Activated T-helper 2 cell treated with anti-CD3 and anti-CD28 coated beads, Interferon-gamma antibody, Interleukin-2, Interleukin-4, amounts not matched to agents 10 μg/mL and 5 μg/mL and 100 μg/mL, durations not matched to agents 14 hours and 24 hours and 36 hours (primary cell): ENCODE measurements around the gene HAGHL. TPM values are rescaled to one million over a fixed set of nuclear protein-coding genes. Genes with fewer than 3 reads are reported as not detected.

ENCODE experiments used
- DNase-seq: peaks from one replicate; pipeline ENCODE4 v3.0.0; 2021; ENCODE audit warnings: low spot score
- H3K27ac Mint-ChIP-seq: one replicate; pipeline ENCODE4 v1.8.0; 2021; ENCODE audit warnings: mixed read lengths
- H3K27me3 Mint-ChIP-seq: one replicate; pipeline ENCODE4 v1.8.0; 2021; ENCODE audit warnings: low read depth, mixed read lengths
- H3K36me3 Mint-ChIP-seq: one replicate; pipeline ENCODE4 v1.8.0; 2021; ENCODE audit warnings: low read depth, mixed read lengths
- H3K4me1 Mint-ChIP-seq: one replicate; pipeline ENCODE4 v1.8.0; 2021; ENCODE audit warnings: low read depth, mixed read lengths
- H3K4me3 Mint-ChIP-seq: one replicate; pipeline ENCODE4 v1.8.0; 2021; ENCODE audit warnings: low read depth, mild to moderate bottlenecking, moderate library complexity, mixed read lengths
- H3K9me3 Mint-ChIP-seq: one replicate; pipeline ENCODE4 v1.8.0; 2021; ENCODE audit warnings: mixed read lengths
- intact Hi-C: fragments of 100-400 bp; cut with micrococcal nuclease; formaldehyde crosslinking; loops from one replicate; pipeline ENCODE4 v1.15.1; 2023
- total RNA-seq: library from RNA; stranded (reverse); gene quantifications from 2 replicates; pipeline ENCODE4 v1.2.3, GENCODE V29; 2022

Gene HAGHL
- total RNA-seq, 1 donor from 2014 or later = 18.5 TPM

DNA sequence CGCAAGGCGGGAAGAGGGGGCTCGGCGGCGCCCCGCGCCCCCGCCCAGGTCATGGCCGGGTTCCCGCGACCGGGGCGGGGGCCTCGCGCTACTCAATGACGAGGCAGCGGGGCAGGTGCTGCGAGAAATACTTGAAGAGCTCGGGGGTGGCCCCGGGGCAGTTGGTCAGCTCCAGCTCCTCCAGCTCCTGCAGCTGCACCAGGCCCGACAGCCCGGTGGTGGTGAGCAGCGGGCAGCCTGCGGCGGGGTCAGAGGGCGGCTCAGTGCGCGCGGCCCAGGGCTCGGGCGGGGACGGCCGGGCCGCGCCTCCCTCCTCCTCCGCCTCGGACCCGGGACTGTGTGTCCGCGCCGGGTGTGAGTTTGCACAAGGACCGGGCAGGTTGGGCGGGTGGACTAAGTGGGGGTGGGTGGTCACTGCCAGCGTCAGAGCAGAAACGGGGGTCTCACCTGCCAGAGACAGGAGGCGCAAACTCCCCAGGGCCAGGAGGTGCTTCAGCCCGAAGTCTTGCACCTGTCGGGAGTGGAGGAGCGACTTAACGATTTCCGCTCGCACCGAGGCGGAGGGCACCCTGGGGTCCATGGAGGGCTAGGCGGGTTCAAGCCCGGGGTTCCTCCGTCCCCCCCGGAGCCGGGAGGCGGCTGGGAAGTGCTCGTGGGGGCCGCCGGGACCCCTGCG lies 32.6 kb upstream of the HAGHL start:
- peaks cover 15% of the 10 kb centered on the region for H3K27me3 Mint-ChIP-seq
- DNase-seq = no peak
- H3K9me3 Mint-ChIP-seq = no peaks in the 10 kb centered on the region
- peaks cover 6% of the 10 kb centered on the region for H3K36me3 Mint-ChIP-seq
- intact Hi-C loops = no loop called here
- peaks cover 8% of the 10 kb centered on the region for H3K4me1 Mint-ChIP-seq
- peak overlapping the region; percentile 51 for H3K4me3 Mint-ChIP-seq
- no peak overlapping the region for H3K27ac Mint-ChIP-seq

DNA sequence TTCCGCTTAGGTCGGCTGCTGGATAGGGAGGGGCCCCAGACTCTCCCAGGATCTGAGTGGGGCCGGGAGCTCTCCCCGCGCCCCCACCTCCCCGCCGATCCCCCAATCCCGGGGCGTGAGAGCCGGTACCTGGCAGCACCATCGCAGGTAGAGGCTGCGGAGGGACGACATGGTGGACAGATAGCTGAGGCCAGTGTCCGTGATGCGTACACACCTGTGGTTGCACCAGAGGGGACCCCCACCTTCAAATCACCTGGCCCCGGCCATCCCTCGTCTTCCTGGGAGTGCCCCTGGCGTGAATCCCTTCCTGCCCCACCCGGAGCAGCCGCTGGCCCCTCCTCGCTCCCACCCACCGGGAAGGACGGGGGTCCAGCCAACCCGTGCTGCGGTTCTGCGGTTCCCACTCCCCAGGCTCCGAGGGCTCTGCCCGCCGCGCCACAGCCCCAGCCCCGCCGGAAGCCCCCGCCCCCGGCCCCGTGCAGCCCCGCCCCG lies 32.0 kb upstream of the HAGHL start:
- Mint-ChIP-seq H3K36me3 (peaks cover 6% of the 10 kb centered on the region), H3K4me3 (no peak overlapping the region), H3K27me3 (peaks cover 15% of the 10 kb centered on the region), H3K27ac (no peak overlapping the region), H3K4me1 (peaks cover 6% of the 10 kb centered on the region), H3K9me3 (no peaks in the 10 kb centered on the region)
- intact Hi-C loops = no loop called here
- DNase-seq = no peak

DNA sequence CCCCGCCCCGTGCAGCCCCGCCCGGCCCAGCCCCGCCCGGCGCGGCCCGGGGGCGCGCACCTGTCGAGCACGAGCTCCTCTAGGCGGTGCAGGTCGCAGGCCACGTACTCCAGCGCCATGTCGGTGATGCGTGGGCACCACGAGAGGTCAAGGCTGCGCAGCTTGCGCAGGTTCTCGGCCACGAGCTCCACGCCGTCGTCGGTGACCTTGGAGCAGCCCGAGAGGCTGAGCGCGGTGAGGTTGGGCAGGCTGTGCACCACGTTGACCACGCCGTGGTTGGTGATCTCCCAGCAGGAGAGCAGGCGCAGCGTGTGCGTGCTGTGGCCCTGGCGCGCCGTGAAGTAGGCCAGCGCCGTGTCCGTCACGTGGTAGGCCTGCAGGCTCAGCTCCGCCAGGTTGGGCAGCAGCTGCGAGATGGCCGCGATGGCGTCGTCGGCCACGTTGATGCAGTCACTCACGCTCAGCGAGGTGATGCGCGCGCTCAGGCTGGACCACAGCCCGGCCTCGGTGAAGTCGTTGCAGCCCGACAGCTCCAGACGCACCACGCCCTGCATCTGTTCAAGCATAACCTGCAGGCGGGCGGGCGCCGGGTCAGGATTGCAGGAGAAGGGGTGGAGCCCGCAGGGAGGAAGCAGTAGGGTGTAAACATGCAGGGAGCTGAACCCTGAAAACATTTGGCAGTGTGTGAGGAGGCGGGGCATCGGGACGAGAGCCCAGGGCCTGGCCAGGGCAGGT lies 31.4 kb upstream of the HAGHL start:
- peaks cover 6% of the 10 kb centered on the region for H3K4me1 Mint-ChIP-seq

DNA sequence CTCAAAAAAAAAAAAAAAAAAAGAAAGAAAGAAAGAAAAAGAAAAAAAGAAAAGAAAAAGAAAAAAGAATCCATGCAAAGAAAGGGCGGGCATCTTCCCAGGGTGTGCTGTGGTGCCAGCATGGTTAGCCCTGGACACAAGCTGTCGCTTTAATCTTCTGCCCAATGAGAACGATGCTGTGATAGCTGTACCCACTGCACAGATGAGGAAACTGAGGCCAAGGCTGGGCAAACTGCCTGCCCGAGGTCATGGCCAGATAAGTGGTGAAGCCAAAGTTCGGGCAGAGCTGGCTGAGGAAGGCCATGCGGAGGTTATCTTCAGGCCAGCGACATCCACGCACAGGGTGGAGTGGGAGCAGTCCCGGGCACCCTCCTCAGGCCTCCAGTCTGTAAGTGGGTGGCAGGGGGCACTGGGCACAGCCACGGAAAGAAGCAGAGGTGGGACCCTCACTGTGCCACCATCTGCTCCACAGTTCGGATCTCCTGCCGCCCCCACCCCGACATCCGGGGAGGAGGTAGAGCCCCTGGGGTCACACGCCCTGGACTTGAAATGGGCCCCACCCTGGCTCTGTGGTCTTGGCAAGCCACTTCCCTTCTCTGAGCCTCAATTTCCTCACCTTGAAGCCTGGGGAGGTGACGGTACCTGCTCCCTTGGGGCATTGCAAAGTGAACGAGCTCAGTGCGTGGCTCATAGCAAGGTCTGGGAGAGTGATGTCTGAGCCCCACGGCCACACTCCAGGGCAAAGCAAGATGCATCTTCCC lies 27.8 kb upstream of the HAGHL start:
- Mint-ChIP-seq H3K27me3 (peaks cover 13% of the 10 kb centered on the region), H3K4me3 (no peak overlapping the region), H3K9me3 (no peaks in the 10 kb centered on the region), H3K4me1 (peaks cover 6% of the 10 kb centered on the region), H3K27ac (no peak overlapping the region), H3K36me3 (no peaks in the 10 kb centered on the region)
- no peak for DNase-seq
- intact Hi-C loops = no loop called here

More for the DNA sequence above, 31.4 kb upstream of the HAGHL start:
- Mint-ChIP-seq H3K36me3 (peaks cover 3% of the 10 kb centered on the region), H3K27ac (peak overlapping the region; percentile 46), H3K9me3 (no peaks in the 10 kb centered on the region), H3K27me3 (peaks cover 15% of the 10 kb centered on the region), H3K4me3 (peak overlapping the region; percentile 76)
- intact Hi-C loops = no loop called here
- peak; percentile 67 for DNase-seq

DNA sequence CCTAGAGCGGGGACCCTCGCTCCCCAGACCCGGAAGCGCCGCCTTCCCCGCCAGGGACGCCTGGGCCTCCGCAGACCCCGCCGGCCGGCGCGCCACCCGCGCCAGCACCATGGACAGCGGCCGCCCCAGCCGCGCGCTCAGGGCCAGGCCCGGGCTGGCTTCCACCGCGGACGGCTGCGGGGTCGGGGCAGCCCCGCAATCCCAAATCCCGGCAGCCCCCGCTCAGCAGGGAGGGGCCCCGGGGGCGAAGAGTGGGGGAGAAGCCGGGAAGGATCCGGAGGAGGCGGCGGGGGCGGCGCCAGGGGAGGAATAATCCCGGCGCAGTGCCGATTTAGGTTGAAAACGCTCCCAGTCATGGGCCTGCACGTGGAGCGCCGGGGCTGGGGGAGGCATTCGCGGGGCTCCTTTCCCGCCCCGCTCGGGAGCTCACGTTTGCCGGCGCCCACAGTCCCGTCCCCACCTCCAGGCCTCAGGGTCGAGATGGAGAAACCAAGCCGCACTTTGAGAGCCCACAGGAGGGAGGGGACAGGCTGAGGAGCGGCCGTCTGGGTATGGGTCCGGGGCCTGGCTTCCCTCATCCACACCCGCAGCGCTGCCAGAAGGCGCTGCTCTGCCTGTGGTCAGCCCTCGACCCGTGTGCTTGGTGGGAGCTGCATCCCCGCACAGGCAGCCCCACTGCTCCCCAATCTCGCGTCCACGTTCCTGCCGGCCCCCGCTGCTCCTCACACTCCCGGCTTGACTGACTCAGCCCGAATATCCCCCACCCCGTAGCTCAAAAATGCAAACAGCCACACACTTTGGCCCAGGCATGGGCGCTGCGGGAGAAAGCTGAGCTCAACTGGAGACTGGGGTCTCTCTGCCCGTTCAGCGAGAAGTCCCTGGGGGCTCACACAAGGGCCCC lies 26.0 kb upstream of the HAGHL start:
- no peaks in the 10 kb centered on the region for H3K4me1 Mint-ChIP-seq
- no peak overlapping the region for H3K4me3 Mint-ChIP-seq
- intact Hi-C loops = no loop called here
- H3K36me3 Mint-ChIP-seq = no peaks in the 10 kb centered on the region
- peak; percentile 38 for DNase-seq
- H3K9me3 Mint-ChIP-seq = no peaks in the 10 kb centered on the region
- peaks cover 13% of the 10 kb centered on the region for H3K27me3 Mint-ChIP-seq
- no peak overlapping the region for H3K27ac Mint-ChIP-seq

DNA sequence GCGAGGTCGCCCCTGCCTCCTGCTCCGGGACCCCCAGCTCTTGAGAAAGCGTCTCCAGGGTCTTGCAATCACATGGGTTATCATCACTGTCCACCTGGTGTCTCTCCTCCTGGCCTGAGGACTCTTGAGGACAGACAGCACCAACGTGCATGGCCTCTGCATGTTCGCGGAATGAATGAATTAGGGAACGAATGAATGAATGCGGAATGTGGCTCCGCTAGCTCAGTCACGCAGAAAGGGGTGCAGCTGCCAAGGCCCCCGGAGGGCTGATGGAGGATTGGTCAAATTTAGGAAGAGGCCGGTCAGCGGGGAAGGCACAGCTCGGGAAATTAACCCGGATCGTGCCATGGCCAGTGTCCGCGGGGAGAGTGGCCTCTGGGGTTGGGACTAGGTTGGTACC lies 24.6 kb upstream of the HAGHL start:
- H3K27ac Mint-ChIP-seq = no peak overlapping the region
- intact Hi-C loops = no loop called here
- H3K36me3 Mint-ChIP-seq = no peaks in the 10 kb centered on the region
- H3K4me3 Mint-ChIP-seq = no peak overlapping the region
- H3K4me1 Mint-ChIP-seq = no peaks in the 10 kb centered on the region
- no peak for DNase-seq
- H3K27me3 Mint-ChIP-seq = peaks cover 22% of the 10 kb centered on the region
- no peaks in the 10 kb centered on the region for H3K9me3 Mint-ChIP-seq

DNA sequence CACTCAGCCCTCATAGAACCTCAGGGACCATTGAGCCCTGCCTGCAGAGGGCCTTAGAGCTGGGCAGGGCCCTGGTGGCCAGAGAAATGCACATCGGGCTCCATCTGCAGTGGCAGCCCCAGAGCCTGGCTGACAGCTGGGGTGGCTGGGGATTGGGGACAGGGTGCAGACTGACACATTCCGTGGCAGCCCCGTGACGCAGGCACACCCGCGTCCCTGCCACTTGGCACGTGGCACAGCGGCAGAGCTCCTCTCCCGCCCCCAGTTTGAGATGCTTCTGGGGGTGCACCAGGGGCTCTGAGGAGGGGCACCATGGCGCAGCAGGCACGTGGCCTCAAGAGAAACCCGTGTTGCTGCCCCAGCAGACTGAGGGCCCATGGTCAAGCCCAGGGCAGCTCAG lies 23.5 kb upstream of the HAGHL start:
- no peak for DNase-seq
- intact Hi-C loops = no loop called here
- Mint-ChIP-seq H3K4me3 (no peak overlapping the region), H3K9me3 (no peaks in the 10 kb centered on the region), H3K4me1 (no peaks in the 10 kb centered on the region), H3K27me3 (peaks cover 30% of the 10 kb centered on the region), H3K36me3 (no peaks in the 10 kb centered on the region), H3K27ac (no peak overlapping the region)

DNA sequence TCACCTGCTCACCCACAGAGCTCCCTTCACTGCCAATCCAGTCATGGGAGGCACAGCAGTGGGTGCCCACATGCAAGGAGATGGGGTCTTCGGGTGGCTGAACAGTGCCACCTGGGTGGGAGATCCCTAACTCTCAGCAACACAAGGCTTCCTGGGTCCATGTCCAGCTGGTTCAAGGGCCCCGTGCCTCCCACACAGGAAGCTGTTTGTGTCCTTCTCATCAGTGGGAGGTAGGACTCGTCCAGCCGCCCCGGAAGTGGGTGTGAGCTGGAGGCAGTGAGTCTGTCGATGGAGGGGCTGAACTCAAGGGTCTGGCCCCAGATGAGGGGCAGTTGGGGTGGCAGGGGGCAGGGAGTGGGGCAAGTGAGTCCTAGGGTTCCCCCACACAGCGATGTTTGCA lies 22.9 kb upstream of the HAGHL start:
- Mint-ChIP-seq H3K4me3 (no peak overlapping the region), H3K27me3 (peaks cover 35% of the 10 kb centered on the region), H3K27ac (no peak overlapping the region), H3K9me3 (no peaks in the 10 kb centered on the region), H3K36me3 (no peaks in the 10 kb centered on the region), H3K4me1 (no peaks in the 10 kb centered on the region)
- intact Hi-C loops = no loop called here
- DNase-seq = no peak

DNA sequence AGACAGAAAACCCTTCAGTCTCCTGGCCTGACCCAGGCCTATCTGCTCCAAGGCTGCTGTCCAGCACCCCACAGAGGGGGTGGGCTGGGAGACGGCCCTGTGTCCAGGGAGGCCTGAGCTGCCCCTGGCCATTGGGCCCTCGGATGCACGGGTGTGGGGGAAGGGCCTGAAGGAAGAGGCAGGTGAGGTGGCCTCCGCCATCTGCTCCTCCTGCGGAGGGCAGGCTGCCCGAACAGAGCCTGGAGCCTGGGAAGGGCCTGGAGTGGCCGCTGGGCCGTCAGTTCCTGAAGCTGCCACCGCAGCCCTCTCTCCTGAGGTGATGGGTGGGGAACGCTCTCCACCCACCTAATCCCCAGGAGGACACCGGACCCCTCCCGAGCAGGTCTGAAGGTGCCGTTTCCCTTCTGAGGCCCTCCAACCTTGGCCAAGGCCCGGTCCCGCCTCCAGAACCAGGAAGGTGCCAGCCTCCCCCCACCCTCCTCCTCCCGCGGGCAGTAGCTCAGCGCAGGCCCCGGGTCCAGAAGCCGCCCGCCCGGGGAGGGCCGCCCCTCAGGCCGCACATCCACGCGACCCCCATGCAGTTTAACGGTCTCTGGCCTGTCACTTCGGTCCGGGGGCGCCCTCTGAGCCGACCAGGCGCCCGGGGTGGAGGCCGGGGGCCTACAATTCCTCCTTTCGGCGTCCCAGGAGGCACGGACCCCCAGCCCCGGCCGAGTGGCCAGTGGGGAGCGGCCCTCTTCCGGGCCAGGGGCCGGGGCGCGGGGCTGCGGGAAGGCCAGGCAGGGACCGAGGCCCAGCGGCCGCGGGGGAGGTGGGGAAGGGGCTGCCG lies 22.1 kb upstream of the HAGHL start:
- Mint-ChIP-seq H3K27ac (no peak overlapping the region), H3K4me1 (no peaks in the 10 kb centered on the region), H3K9me3 (no peaks in the 10 kb centered on the region), H3K27me3 (peaks cover 35% of the 10 kb centered on the region), H3K36me3 (no peaks in the 10 kb centered on the region), H3K4me3 (no peak overlapping the region)
- DNase-seq = no peak
- intact Hi-C loops = no loop called here

DNA sequence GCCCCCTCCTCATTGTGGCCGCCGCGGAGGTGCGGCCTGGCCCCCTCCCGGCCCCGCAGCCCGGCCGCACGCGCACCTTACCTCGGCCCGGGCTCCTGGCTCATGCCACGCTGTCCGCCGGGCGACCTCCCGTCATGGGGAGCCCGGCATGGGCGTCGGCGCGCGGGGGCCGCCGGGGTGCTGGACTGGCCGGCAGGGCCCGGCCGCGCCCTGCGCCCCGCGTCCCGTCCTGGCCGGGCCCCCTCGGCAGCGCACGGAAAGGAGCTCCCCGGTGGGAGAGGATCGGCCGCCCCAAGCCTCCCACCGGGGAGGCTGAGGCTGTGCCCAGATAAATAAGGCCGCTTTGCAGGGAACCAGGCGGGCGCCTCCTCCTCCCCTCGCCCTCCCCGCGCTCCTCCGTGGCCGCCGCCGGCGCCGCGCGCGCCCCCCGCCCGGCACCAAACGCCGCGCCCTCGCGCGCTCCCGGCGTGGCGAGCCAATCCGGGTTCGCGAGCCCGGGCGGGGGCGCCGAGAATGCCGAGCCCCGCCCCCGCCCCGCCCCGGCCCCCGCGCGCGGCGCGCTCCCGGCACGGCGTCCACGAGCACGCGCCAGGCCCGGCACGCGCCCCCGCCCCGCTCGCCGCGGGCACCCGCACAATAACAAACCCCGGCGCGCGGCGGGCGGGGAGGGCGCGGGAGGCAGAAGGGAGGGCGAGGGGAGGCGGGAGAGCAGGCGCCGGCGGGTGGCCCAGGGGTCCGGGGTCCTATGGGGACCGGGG lies 21.3 kb upstream of the HAGHL start, which contains the start of gene FBXL16:
FBXL16 (minus strand) TSS at position 371 of the 758 bp plus-strand sequence. CDS start 8,396 bp downstream, outside the sequence.
- intact Hi-C loops = no loop called here
- peaks cover 35% of the 10 kb centered on the region for H3K27me3 Mint-ChIP-seq
- H3K4me1 Mint-ChIP-seq = no peaks in the 10 kb centered on the region
- no peaks in the 10 kb centered on the region for H3K36me3 Mint-ChIP-seq
- no peak within 1 kb of the TSS for H3K4me3 Mint-ChIP-seq
- H3K27ac Mint-ChIP-seq = no peak within 1 kb of the TSS
- no peaks in the 10 kb centered on the region for H3K9me3 Mint-ChIP-seq
- no peak for DNase-seq
